H7 (cell line): Measurements from ENCODE around the gene OSBPL1A. TPM values are rescaled to one million over a fixed set of nuclear protein-coding genes. Genes with fewer than 3 reads are reported as not detected.
A peak's percentile ranks its signal among the peaks of the same experiment; 100 is the strongest.

Experiments used
- DNase-seq: peaks from one replicate; pipeline ENCODE4 v3.0.0; 2012
- H3K27me3 ChIP-seq: 2 replicates; pipeline ENCODE4 v1.6.0; 2011; ENCODE audit warnings: mild to moderate bottlenecking, low read length; ENCODE audit not compliant: control insufficient read depth, insufficient read depth
- H3K36me3 ChIP-seq: replicated peaks from 2 replicates; pipeline ENCODE4 v1.5.1; 2011; ENCODE audit warnings: low read length; ENCODE audit not compliant: control insufficient read depth, insufficient read depth
- H3K4me3 ChIP-seq: 2 replicates; pipeline ENCODE4 v1.5.1; 2011; ENCODE audit warnings: low read depth, mild to moderate bottlenecking, control low read depth, low read length, moderate library complexity; ENCODE audit not compliant: insufficient read depth
- total RNA-seq: library from RNA; depleted of rRNA; stranded (reverse); fragments of >200 nt; shearing (Covaris generic); gene quantifications from 2 replicates; pipeline ENCODE4 v1.2.3, GENCODE V29; 2014

OSBPL1A gene
- total RNA-seq, 1 experiment from 2014 or later = 48.3 TPM

DNA sequence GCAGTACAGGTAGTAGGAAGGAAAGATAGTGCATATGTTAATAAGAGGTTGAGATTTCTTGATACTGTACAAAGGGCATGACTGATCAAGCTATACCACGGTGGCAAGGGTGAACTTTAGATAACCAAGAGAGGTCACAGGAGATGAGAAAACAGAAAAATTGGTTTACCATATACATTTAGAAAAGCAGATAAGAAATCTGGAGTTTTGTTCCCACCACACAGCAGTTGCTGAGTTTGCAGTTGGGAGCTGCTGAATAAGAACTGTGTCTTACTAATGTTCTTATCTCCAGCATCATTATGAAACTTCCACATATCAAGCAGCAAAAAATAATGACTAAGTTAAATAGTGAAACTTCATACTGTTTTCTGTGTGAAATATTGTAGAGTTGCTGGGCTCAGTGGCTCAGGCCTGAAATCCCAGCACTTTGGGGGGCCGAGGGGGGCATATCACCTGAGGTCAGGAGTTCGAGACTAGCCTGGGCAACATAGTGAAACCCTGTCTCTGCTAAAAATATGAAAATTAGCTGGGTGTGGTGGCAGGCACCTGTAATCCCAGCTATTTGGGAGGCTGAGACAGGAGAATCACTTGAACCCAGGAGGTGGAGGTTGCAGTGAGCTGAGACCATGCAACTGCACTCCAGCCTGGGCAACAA, 16.9 kb upstream of the OSBPL1A start:
- H3K27me3 ChIP-seq = no peaks in the 10 kb centered on the region
- H3K4me3 ChIP-seq = no peak overlapping the region
- no peak for DNase-seq
- no peaks in the 10 kb centered on the region for H3K36me3 ChIP-seq

DNA sequence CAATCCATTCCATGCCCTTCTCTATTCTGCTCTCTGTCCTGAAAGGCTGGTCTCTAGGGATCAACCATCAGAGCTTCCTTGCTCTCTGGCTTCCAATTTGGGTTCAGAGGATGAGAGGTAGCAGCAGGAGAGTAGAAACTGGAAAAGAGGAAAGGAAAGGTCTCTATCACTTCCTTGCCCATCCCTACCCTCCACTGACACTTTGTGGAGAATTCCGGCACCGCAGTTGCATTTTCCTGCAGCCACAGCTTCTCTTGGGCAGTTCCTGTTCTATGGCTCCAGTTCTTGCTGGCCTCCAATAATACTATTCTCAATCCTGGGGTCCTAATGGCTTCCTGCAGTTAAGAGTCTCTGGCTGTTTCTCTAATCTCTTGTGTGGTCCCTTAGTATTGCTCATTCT, 15.5 kb upstream of the OSBPL1A start:
- Histone ChIP-seq H3K4me3 (no peak overlapping the region), H3K36me3 (no peaks in the 10 kb centered on the region), H3K27me3 (no peaks in the 10 kb centered on the region)
- DNase-seq = peak; percentile 59

DNA sequence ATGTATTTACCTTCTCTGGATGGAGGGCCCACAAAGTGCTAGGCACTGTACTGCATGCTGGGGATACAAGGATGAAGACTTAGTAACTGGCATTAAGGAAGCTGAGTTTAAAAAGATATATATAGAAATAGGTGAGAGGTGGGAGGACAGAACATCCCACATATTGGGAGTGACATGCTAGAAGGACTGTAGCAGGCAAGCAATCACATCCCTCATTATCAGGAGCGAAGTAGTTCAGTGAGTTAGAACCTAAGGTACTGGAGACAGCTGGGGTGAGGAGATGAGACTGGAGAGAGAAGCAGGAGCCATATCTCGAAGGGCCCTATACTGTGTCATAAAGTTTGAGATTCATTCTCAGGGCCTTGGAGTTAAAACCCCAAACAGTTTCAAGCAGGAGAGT, 10.9 kb upstream of the OSBPL1A start:
- H3K4me3 ChIP-seq = no peak overlapping the region
- H3K36me3 ChIP-seq = no peaks in the 10 kb centered on the region
- H3K27me3 ChIP-seq = no peaks in the 10 kb centered on the region
- no peak for DNase-seq

DNA sequence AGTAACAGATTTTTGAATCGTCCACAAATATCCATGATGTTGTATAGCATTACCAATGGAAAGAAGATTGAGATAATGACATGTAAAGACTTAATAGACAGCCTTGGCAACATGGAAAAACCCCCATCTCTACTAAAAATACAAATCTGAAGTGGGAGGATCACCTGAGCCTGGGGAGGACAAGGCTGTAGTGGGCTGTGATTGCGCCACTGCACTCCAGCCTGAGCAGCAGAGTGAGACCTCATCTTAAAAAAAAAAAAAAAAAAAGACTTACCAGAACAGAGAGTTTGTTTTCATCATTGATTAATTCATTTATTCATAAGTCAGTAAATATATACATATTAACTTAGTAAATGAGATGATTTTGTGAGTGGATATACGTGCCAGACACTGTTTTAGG, 7.0 kb upstream of the OSBPL1A start:
- Histone ChIP-seq H3K27me3 (no peaks in the 10 kb centered on the region), H3K36me3 (no peaks in the 10 kb centered on the region), H3K4me3 (no peak overlapping the region)
- DNase-seq = no peak

DNA sequence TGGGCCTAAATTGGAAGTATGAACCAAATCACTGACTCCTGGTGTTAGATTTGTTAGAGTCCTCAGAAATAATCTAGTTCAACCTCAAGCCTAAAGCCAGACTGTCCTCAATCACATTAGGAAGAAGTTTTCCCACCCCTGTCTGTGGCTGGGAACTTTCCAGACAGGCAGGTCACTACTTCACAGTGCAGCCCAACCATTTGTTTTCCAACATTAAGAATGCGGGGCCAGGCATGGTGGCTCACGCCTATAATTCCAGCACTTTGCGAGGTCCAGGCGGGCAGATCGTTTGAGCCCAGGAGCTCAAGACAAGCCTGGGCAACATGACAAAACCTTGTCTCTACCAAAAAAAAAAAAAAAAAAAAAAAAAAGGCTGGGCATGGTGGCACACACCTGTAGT, 5.5 kb upstream of the OSBPL1A start:
- no peak overlapping the region for H3K4me3 ChIP-seq
- DNase-seq = no peak
- H3K36me3 ChIP-seq = no peaks in the 10 kb centered on the region
- no peaks in the 10 kb centered on the region for H3K27me3 ChIP-seq

DNA sequence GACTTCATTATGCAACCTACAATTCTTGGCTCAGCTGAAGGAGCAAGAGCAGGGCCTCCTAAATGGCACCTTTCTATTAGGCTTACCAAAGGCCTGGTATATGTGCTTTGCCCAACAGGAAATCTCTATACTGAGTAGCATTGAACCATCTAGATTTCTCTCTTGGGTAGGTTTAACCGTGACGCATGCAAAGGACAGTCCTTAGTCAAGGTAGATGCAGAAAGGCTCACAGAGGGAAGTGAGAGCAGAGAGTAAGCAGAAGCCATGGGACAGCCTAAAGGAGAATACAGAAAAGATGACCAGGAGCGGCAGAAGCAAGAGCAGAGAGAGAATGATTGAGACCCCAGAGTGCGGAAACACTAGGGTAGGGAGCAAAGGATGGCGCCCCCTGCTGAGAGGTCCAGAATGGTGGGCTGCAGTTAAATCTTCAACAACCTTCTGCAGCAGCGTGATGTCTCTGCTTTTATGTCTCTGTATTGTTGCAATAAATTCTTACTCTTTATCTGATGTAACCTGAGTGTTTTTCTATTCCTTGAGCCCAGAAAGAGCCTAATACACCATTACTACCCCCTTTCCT, 4.7 kb upstream of the OSBPL1A start:
- peak; percentile 36 for DNase-seq
- H3K27me3 ChIP-seq = no peaks in the 10 kb centered on the region
- H3K4me3 ChIP-seq = no peak overlapping the region
- no peaks in the 10 kb centered on the region for H3K36me3 ChIP-seq

DNA sequence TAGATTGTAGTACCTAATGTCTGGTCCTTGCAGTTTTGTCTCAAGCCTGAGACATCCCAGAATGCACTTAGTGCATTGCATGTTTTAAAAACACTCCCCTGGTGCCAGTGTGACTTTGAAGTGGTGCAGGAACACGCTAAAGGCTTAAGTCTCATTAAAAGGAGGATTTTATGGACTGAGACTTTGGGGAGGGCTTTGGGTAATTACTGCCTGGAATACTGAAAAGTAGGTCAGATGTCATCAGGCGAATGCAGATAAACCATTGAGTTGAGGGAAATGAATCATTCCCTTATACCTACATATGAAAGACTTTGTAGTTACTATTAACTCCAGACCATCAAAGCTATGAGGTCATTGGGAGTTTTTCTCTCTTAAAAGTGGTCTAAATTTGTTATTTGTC, 3.0 kb upstream of the OSBPL1A start:
- no peak for DNase-seq
- Histone ChIP-seq H3K36me3 (no peaks in the 10 kb centered on the region), H3K27me3 (no peaks in the 10 kb centered on the region), H3K4me3 (no peak overlapping the region)

DNA sequence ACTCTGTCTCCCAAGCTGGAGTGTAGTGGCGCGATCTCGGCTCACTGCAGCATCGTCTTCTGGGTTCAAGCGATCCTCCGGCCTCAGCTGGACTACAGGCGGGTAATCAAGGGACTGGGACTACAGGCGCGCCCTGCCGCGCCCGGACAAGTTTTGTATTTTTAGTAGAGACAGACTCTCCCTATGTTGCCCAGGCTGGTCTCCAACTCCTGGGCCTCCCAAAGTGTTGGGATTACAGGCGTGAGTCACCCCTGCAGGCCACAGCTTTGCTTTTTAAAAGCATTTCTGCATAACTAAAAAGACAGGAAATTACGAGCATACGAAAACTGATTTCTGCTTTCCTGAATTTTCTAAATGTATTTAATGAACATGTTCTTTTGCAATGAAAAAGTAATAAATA, 916 bp upstream of the OSBPL1A start:
- Histone ChIP-seq H3K36me3 (no peaks in the 10 kb centered on the region), H3K4me3 (peak overlapping the region; percentile 40), H3K27me3 (no peaks in the 10 kb centered on the region)
- DNase-seq = no peak

DNA sequence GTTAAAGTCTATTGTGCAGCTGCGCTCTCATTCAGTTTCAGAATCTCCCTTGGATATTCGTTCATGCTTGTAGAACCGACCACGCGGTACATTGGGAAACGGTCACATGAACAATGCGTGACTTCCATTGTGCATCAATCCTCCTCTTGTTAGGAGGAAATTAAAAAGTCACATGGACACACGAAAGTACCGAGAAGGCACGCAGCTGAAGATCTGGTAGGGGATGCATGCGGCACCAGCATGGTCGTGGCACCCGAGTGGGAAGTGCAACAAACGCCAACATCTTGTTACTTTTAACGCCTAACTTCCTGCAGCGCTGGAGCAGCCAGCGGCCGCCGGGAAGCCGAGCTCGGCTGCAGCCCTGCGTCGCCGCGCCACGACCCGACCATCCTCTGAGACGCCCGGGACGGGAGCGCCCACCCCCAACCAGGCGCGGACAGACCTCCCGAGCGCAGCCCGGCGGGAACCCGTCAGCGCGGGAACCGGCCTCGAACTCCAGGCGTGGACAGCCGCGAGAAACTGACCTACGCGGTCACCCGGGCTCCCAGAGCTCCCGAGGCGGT, 412 bp downstream of the OSBPL1A start:
- H3K36me3 ChIP-seq = no peaks in the 10 kb centered on the region
- H3K27me3 ChIP-seq = no peaks in the 10 kb centered on the region
- peak overlapping the region; percentile 99 for H3K4me3 ChIP-seq
- DNase-seq = peak; percentile 67

DNA sequence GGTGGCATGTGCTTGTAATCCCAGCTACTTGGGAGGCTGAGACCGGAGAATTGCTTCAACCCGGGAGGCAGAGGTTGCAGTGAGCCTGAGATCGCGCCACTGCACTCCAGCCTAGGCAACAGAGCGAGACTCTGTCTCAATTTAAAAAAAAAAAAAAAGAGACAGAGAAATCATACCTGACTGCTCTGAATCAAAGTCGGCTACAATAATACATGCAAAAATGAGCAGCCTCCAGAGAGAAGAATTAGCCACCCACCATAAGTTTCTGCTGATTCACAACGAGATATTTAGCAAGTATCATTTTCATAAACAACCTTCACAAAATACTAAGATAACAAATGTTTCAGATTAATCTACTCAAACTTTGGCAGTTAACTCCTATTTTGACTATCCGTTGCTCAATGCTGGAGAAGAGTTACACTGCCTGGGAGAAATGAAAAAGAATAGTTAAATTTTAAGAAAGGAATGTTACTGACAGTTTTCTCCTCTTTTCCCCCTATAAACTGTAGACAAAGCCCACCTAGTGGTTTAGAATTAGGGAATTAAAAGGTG, 1.5 kb downstream of the OSBPL1A start:
- no peak for DNase-seq
- H3K4me3 ChIP-seq = peak overlapping the region; percentile 99; the same call in 1 of the 2 replicates
- H3K27me3 ChIP-seq = no peaks in the 10 kb centered on the region
- no peaks in the 10 kb centered on the region for H3K36me3 ChIP-seq

DNA sequence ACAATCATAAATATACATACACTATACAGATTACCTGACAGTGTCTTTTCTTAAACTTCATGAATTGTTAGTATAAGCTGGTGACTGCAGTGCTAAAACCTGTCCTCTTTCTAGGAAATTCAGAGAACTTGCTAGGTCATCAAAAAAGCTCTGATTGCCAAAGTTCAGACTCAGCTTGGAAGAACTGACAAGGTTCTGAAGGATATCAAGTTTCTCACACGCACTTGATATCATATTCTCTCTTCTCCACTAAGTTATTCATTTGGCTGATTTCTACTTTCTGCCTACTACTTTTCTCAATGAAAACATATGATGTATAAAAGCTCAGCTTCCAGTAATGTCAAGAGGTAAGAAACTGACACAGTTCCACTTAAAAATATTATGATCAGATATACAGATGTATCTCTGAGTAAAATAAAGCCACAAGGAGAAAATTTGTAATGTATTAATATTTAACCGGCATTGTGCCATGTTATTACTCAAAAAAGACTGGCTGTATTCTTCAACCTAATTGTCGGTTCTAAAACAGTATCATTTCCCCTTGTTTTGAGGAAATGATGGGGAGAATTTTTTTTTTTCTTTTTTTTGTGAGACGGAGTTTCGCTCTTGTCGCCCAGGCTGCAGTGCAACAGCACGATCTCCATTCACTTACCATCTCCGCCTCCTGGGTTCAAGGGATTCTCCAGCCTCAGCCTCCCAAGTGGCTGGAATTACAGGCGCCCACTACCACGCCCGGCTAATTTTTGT, 2.4 kb downstream of the OSBPL1A start:
- no peaks in the 10 kb centered on the region for H3K36me3 ChIP-seq
- DNase-seq = no peak
- no peaks in the 10 kb centered on the region for H3K27me3 ChIP-seq
- no peak overlapping the region for H3K4me3 ChIP-seq

DNA sequence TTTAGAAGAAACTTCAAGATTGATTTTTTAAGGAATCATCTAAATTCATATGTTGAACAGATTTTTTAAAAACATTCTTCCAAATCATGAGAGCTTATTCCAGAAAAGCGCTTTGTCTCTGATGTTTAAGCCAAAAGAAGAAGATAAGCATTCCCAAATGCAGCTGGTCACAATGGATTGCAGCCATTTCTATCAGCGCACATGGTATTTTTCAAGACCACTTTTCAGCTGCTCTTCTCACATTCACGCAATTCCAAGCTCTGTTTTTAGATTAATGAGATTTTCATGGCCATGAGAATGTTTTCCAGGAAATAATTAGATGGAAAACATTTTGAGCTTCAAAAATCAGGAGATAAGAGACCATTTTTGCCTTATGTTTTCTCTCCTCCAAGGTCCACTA, 8.7 kb downstream of the OSBPL1A start:
- no peaks in the 10 kb centered on the region for H3K27me3 ChIP-seq
- no peaks in the 10 kb centered on the region for H3K36me3 ChIP-seq
- no peak overlapping the region for H3K4me3 ChIP-seq
- DNase-seq = no peak

DNA sequence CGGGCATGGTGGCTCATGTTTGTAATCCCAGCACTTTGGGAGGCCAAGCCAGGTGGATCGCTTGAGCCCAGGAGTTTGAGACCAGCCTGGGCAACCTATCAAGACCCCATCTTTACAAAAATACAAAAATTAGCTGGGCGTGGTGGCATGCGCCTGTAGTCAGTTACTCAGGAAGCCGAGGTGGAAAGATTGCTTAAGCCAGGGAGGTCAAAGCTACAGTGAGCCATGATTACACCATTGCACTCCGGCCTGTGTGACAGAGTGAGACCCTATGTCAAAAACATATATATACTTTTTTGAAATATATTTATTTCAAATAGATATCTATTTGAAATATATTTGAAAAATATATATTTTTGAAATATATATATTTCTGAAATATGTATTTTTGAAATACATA, 10.9 kb downstream of the OSBPL1A start:
- H3K36me3 ChIP-seq = no peaks in the 10 kb centered on the region
- no peak overlapping the region for H3K4me3 ChIP-seq
- no peaks in the 10 kb centered on the region for H3K27me3 ChIP-seq

DNA sequence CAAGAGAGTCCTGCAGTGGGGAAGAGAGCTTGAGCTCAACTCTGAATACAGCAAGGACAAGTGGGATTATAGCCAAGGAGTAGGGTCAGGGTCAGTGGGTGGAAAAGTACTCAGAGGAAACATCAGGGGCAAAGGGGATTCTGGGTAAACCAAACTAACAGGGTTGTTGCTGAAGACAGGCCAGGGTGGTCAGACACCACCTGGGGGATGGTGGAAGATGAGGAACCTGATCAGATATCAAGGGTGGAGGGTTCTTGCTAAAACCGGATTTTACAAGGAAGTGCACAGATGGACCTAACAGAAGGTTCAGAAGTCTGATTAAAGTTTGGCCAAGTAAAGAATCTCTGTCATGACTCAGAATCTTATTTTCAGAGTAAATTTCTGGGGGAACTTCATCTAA, 16.5 kb downstream of the OSBPL1A start:
- Histone ChIP-seq H3K4me3 (no peak overlapping the region), H3K36me3 (no peaks in the 10 kb centered on the region; the same call in 1 of the 2 replicates), H3K27me3 (no peaks in the 10 kb centered on the region)
- DNase-seq = no peak

More for the DNA sequence above, 10.9 kb downstream of the OSBPL1A start:
- no peak for DNase-seq
